HUES48 (cell line): ENCODE data around the gene DRC7.
"Not testable (repeated sequence)": the region's sequence is repeated elsewhere in the genome, so short reads cannot be mapped to it uniquely, and the experiment has no call there.

ENCODE experiments used
- H3K27ac ChIP-seq: one replicate; pipeline ENCODE4 v1.7.0; 2013; ENCODE audit warnings: low read depth, low read length, inconsistent platforms
- H3K27me3 ChIP-seq: 2 replicates; pipeline ENCODE4 v1.6.1; 2013; ENCODE audit warnings: mild to moderate bottlenecking, low read length; ENCODE audit not compliant: control insufficient read depth, insufficient read depth
- H3K36me3 ChIP-seq: 2 replicates; pipeline ENCODE4 v1.6.1; 2013; ENCODE audit warnings: low read length; ENCODE audit not compliant: control insufficient read depth, insufficient read depth
- H3K4me1 ChIP-seq: 2 replicates; pipeline ENCODE4 v1.6.1; 2013; ENCODE audit warnings: mild to moderate bottlenecking, low read length; ENCODE audit not compliant: control insufficient read depth, insufficient read depth
- H3K4me3 ChIP-seq: 2 replicates; pipeline ENCODE4 v1.5.1; 2013; ENCODE audit warnings: mild to moderate bottlenecking, low read depth, low read length
- H3K9ac ChIP-seq: 2 replicates; pipeline ENCODE4 v1.6.1; 2013; ENCODE audit warnings: mild to moderate bottlenecking, low read depth, low read length, moderate library complexity
- H3K9me3 ChIP-seq: 2 replicates; pipeline ENCODE4 v1.6.1; 2013; ENCODE audit warnings: low read length; ENCODE audit not compliant: control insufficient read depth, insufficient read depth

Gene DRC7

DNA sequence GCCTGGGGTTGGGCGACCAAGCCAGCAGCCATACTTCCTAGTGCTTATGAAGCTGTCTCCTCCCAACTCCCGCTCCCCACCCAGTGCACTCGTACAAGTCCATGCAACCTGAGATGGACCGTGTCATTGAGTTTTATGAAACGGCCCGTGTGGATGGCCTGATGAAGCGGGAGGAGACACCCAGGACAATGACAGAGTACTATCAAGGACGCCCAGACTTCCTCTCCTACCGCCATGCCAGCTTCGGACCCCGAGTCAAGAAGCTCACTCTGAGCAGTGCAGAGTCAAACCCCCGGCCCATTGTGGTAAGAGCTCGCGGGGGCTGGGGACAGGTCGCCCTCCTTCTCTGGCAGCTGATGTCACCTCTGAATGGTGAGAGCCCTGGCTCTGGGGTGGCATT lies 29.9 kb downstream of the DRC7 start:
- H3K27me3 ChIP-seq, result no peaks in the 10 kb centered on the region
- no peaks in the 10 kb centered on the region for H3K4me1 ChIP-seq
- no peak overlapping the region for H3K4me3 ChIP-seq
- H3K27ac ChIP-seq, result no peak overlapping the region
- H3K9me3 ChIP-seq, result no peaks in the 10 kb centered on the region
- no peak overlapping the region for H3K9ac ChIP-seq
- no peaks in the 10 kb centered on the region for H3K36me3 ChIP-seq

GRCh38 chr16:57725151-57725550 lies 30.5 kb downstream of the DRC7 start:
- Histone ChIP-seq H3K9ac (no peak overlapping the region), H3K9me3 (no peaks in the 10 kb centered on the region), H3K36me3 (no peaks in the 10 kb centered on the region), H3K4me3 (no peak overlapping the region), H3K4me1 (no peaks in the 10 kb centered on the region), H3K27me3 (no peaks in the 10 kb centered on the region), H3K27ac (no peak overlapping the region)

- Histone ChIP-seq H3K4me3 (no peak overlapping the region), H3K4me1 (no peaks in the 10 kb centered on the region), H3K36me3 (no peaks in the 10 kb centered on the region), H3K9me3 (no peaks in the 10 kb centered on the region), H3K9ac (no peak overlapping the region), H3K27ac (no peak overlapping the region), H3K27me3 (no peaks in the 10 kb centered on the region)
Observed at GRCh38 chr16:57725554-57725953, 30.9 kb downstream of the DRC7 start.

DNA sequence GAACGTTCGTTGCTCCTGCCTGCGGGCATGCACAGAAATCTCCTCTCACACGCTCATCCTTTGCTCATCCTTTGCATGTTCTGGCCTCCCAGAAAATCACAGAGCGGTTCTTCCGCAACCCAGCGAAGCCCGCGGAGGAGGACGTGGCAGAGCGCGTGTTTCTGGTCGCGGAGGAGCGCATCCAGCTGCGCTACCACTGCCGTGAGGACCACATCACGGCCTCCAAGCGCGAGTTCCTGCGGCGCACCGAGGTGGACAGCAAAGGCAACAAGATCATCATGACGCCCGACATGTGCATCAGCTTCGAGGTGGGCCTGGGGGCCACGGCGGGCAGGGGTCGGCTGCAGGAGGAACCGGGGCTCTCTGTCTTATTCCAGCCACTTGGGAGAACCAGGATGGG lies 31.4 kb downstream of the DRC7 start:
- Histone ChIP-seq H3K27me3 (no peaks in the 10 kb centered on the region), H3K4me3 (no peak overlapping the region), H3K9me3 (no peaks in the 10 kb centered on the region), H3K4me1 (no peaks in the 10 kb centered on the region), H3K9ac (no peak overlapping the region), H3K36me3 (no peaks in the 10 kb centered on the region), H3K27ac (no peak overlapping the region)

DNA sequence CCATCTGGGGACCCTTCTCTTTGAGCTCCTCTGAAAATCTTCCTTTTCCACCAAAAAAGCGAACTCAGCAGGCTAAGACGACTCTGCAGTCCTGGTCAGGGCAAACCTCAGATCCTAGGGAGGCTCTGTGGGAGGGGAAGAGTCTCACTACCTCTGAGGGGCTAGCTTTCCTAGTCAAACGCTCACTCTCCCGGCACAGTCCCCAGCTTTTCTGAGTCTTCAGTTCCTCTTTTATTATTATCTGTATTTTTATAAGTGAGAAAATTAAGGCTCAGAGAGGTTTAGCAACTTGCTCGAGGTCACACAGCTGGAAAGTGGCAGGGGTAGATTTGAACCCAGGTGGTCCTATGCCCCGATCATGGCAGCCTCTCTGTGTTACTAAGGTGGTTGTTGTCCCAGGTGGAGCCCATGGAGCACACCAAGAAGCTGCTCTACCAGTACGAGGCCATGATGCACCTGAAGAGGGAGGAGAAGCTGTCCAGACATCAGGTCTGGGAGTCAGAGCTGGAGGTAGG lies 31.9 kb downstream of the DRC7 start:
- no peaks in the 10 kb centered on the region for H3K4me1 ChIP-seq
- H3K9ac ChIP-seq, result no peak overlapping the region
- H3K9me3 ChIP-seq, result no peaks in the 10 kb centered on the region
- H3K27me3 ChIP-seq, result no peaks in the 10 kb centered on the region
- no peaks in the 10 kb centered on the region for H3K36me3 ChIP-seq
- no peak overlapping the region for H3K27ac ChIP-seq
- no peak overlapping the region for H3K4me3 ChIP-seq

DNA sequence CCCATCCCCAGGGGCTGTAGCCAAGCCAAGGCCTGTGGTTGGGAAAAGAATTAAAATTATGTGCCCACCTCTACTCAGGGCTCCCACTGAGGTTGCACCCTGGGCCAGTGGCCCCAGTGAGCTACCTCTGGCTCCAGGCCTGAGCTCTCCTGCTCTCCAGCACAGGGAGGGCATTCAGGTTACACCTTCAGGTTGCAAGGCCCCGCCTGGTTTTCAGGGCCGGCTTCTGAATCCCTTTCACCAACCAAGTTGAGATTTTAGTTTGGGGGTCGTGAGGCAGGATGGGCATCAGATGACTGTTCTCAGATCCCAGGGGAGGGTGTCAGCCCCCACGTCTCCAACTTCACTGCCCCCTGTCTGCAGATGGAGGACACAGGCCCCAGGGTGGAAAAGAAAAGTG lies 33.0 kb downstream of the DRC7 start:
- no peaks in the 10 kb centered on the region for H3K9me3 ChIP-seq
- H3K36me3 ChIP-seq, result no peaks in the 10 kb centered on the region
- H3K4me3 ChIP-seq, result no peak overlapping the region
- no peak overlapping the region for H3K9ac ChIP-seq
- no peak overlapping the region for H3K27ac ChIP-seq
- H3K27me3 ChIP-seq, result no peaks in the 10 kb centered on the region
- H3K4me1 ChIP-seq, result no peaks in the 10 kb centered on the region

GRCh38 chr16:57728336-57729181 lies 34.0 kb downstream of the DRC7 start:
- Histone ChIP-seq H3K36me3 (no peaks in the 10 kb centered on the region), H3K4me1 (no peaks in the 10 kb centered on the region), H3K27ac (no peak overlapping the region), H3K27me3 (no peaks in the 10 kb centered on the region), H3K9ac (no peak overlapping the region), H3K9me3 (no peaks in the 10 kb centered on the region), H3K4me3 (no peak overlapping the region)

DNA sequence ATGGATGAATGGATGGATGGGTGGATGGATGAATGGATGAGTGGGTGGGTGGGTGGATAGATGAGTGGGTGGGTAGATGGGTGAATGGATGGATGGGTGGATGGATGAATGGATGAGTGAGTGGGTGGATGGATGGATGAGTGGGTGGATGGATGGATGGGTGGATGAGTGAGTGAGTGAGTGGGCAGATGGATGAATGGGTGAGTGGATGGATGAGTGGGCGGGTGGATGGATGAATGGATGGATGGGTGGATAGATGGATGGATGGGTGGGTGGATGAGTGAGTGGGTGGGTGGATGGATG lies 34.5 kb downstream of the DRC7 start:
- no peaks in the 10 kb centered on the region for H3K27me3 ChIP-seq
- no peak overlapping the region for H3K27ac ChIP-seq
- no peaks in the 10 kb centered on the region for H3K4me1 ChIP-seq
- no peak overlapping the region for H3K4me3 ChIP-seq
- no peaks in the 10 kb centered on the region for H3K36me3 ChIP-seq
- no peaks in the 10 kb centered on the region for H3K9me3 ChIP-seq
- no peak overlapping the region for H3K9ac ChIP-seq

- H3K27me3 ChIP-seq, H3K9ac ChIP-seq, H3K9me3 ChIP-seq, H3K4me1 ChIP-seq, H3K4me3 ChIP-seq, H3K27ac ChIP-seq, H3K36me3 ChIP-seq: not testable (repeated sequence)
Observed at GRCh38 chr16:57729852-57730251, 35.2 kb downstream of the DRC7 start.

DNA sequence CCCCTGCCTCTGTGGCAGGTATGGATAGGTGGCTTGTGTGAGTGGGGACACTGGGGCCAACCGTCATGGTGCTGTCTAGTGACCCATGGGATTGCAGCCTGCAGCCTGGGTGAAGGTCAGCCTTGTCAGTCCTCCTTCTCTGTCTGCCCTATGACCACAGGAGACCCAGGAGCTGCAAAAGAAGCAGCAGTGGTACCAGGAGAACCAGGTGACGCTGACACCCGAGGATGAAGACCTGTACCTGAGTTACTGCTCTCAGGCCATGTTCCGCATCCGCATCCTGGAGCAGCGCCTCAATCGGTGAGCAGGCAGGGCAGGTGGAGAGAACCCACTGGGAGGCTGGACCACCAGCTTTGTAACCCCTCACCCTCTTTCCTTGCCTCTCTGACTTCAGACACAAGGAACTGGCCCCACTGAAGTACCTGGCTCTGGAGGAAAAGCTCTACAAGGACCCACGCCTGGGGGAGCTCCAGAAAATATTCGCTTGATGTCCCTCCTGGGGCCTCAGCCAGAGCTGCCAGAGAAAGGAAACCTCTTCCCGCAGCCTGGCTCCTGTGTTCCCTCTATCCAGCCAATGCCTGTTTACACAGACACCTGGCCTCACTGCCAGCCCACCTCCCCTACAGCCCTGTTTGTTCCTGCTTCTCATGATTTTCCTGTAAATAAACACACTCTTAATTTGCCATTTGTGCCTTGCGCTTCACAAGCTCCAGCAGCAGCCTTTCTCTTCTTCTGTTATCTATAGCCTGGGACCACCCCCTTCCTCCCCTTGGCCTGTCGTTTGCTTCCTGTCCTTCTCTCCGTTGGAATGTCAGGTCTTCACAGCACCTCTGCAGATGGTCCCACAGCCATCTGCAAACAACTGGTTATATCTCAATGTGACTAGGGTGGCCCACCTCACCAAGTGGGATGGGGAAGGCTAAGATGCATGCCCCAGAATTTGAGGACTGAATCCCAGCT lies 36.4 kb downstream of the DRC7 start:
- no peak overlapping the region for H3K4me3 ChIP-seq
- no peak overlapping the region for H3K9ac ChIP-seq
- H3K27me3 ChIP-seq, result no peaks in the 10 kb centered on the region
- no peaks in the 10 kb centered on the region for H3K36me3 ChIP-seq
- no peaks in the 10 kb centered on the region; the same call in 1 of the 2 replicates for H3K4me1 ChIP-seq
- no peak overlapping the region for H3K27ac ChIP-seq
- H3K9me3 ChIP-seq, result no peaks in the 10 kb centered on the region

DNA sequence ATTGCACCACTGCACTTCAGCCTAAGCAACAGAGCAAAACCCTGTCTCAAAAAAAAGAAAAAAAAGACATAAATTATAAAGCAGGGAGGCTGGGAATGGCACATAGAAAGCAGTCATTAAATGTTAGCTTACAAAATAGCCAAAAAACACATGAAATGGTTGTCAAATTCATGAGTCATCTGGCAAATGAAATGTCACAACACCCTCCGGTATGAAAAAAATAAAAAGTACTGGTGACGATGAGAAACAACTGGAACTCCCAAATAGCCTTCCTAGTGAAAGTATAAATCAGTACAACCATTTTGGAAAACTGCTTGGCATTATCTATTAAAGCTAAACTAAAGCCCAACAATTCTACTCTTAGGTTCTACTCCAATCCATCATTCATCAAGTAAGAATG lies 37.4 kb downstream of the DRC7 start:
- Histone ChIP-seq H3K27ac (no peak overlapping the region), H3K4me3 (no peak overlapping the region), H3K9me3 (no peaks in the 10 kb centered on the region), H3K27me3 (no peaks in the 10 kb centered on the region), H3K9ac (no peak overlapping the region), H3K4me1 (peaks cover 8% of the 10 kb centered on the region), H3K36me3 (0 out of 2 replicates have a peak, but pooled peaks cover under 1% of the 10 kb centered on the region)
